Lower lobe of right lung (tissue), 2 donors: ENCODE data around the gene GRM7. TPM values are rescaled to one million over a fixed set of nuclear protein-coding genes. Genes with fewer than 3 reads are reported as not detected.

Experiments used
- ATAC-seq, 2 donors: fragments of 200-7000 bp; cut with Tn5 transposase; one replicate each; pipeline ENCODE4 v1.9.1; 2020 to 2022; ENCODE audit warnings: mild to moderate bottlenecking in 2 of 2, moderate library complexity in 2 of 2
- DNase-seq: peaks from one replicate; pipeline ENCODE4 v3.0.0-alpha.2; 2020
- H3K27ac ChIP-seq: fragments of 200-600 bp; one replicate; pipeline ENCODE4 v1.8.0; 2022
- H3K27me3 ChIP-seq: fragments of 200-600 bp; one replicate; pipeline ENCODE4 v1.8.0; 2022; ENCODE audit warnings: low read depth
- H3K36me3 ChIP-seq: fragments of 200-600 bp; one replicate; pipeline ENCODE4 v1.8.0; 2022; ENCODE audit warnings: mild to moderate bottlenecking
- H3K4me1 ChIP-seq: fragments of 200-600 bp; one replicate; pipeline ENCODE4 v1.8.0; 2022
- H3K4me3 ChIP-seq: fragments of 200-600 bp; one replicate; pipeline ENCODE4 v1.8.0; 2022; ENCODE audit warnings: mild to moderate bottlenecking
- H3K9me3 ChIP-seq: fragments of 200-600 bp; one replicate; pipeline ENCODE4 v1.8.0; 2022
- intact Hi-C: fragments of 100-400 bp; cut with DNase I; formaldehyde crosslinking; loops from one replicate; pipeline ENCODE4 v1.11.0; 2022
- total RNA-seq: library from RNA; stranded (reverse); fragmentation: NEBNext Ultra II Directional; extraction: Animal tissue kit (Norgen Biotek cat#: 25700); gene quantifications from one replicate; pipeline ENCODE4 v1.2.1, GENCODE V29; 2021
- TF ChIP-seq, protein P1 (sequence below): fragments of 200-600 bp; IDR thresholded peaks from one replicate; pipeline ENCODE4 v1.8.0; 2022; ENCODE audit warnings: antibody characterized with exemption, mild to moderate bottlenecking
- donor health status: DM: no; HTN: yes; CAD: no; lungs with severe emphysema.

GRM7 gene
- total RNA-seq, 1 donor from 2014 or later = 0.86 TPM

- Histone ChIP-seq H3K9me3 (no peaks in the 10 kb centered on the region), H3K27ac (no peak overlapping the region), H3K4me3 (no peak overlapping the region), H3K4me1 (no peaks in the 10 kb centered on the region), H3K36me3 (no peaks in the 10 kb centered on the region), H3K27me3 (no peaks in the 10 kb centered on the region)
- ATAC-seq = no peak
- intact Hi-C loops = no loop called here
- TF ChIP-seq, protein P1, sequence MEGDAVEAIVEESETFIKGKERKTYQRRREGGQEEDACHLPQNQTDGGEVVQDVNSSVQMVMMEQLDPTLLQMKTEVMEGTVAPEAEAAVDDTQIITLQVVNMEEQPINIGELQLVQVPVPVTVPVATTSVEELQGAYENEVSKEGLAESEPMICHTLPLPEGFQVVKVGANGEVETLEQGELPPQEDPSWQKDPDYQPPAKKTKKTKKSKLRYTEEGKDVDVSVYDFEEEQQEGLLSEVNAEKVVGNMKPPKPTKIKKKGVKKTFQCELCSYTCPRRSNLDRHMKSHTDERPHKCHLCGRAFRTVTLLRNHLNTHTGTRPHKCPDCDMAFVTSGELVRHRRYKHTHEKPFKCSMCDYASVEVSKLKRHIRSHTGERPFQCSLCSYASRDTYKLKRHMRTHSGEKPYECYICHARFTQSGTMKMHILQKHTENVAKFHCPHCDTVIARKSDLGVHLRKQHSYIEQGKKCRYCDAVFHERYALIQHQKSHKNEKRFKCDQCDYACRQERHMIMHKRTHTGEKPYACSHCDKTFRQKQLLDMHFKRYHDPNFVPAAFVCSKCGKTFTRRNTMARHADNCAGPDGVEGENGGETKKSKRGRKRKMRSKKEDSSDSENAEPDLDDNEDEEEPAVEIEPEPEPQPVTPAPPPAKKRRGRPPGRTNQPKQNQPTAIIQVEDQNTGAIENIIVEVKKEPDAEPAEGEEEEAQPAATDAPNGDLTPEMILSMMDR = no peak
- no peak for DNase-seq
Measured at GRCh38 chr3:7710284-7710683, 849.4 kb downstream of the GRM7 start.

- no peaks in the 10 kb centered on the region for H3K9me3 ChIP-seq
- no peaks in the 10 kb centered on the region for H3K4me1 ChIP-seq
- intact Hi-C loops = no loop called here
- no peaks in the 10 kb centered on the region for H3K36me3 ChIP-seq
- no peak overlapping the region for H3K27ac ChIP-seq
- TF ChIP-seq, protein P1 = no peak
- H3K27me3 ChIP-seq = no peaks in the 10 kb centered on the region
- no peak overlapping the region for H3K4me3 ChIP-seq
- ATAC-seq (no peak), DNase-seq (no peak)
Measured at GRCh38 chr3:7713724-7714123, 852.8 kb downstream of the GRM7 start.

GRCh38 chr3:7720649-7721297 lies 859.9 kb downstream of the GRM7 start:
- Histone ChIP-seq H3K4me1 (no peaks in the 10 kb centered on the region), H3K4me3 (no peak overlapping the region), H3K27me3 (no peaks in the 10 kb centered on the region), H3K36me3 (no peaks in the 10 kb centered on the region), H3K9me3 (no peaks in the 10 kb centered on the region), H3K27ac (no peak overlapping the region)
- no peak for DNase-seq
- no peak for ATAC-seq
- TF ChIP-seq, protein P1 = no peak
- intact Hi-C loops = no loop called here

DNA sequence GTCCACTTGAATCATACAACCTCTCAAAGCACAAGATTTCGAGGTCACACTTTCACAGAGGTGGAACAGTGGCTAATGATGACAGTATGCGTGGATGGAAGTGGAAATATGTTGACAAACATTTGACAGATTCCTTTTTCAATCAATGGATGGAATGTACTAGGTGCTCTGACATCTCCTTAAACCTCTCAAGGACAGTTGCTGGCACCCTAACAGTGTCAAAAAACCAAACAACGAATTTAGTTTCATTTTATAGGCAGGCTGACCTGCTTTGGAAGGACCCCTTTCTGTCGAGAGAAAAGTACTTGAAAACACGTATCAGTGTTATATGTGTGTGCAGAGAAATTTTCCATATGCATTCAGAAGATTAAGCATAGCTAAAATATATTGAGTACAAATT lies 861.0 kb downstream of the GRM7 start:
- TF ChIP-seq, protein P1 = no peak
- DNase-seq = no peak
- Histone ChIP-seq H3K27me3 (no peaks in the 10 kb centered on the region), H3K4me1 (no peaks in the 10 kb centered on the region), H3K36me3 (no peaks in the 10 kb centered on the region), H3K9me3 (no peaks in the 10 kb centered on the region), H3K27ac (no peak overlapping the region), H3K4me3 (no peak overlapping the region)
- ATAC-seq = no peak
- intact Hi-C loops = no loop called here

DNA sequence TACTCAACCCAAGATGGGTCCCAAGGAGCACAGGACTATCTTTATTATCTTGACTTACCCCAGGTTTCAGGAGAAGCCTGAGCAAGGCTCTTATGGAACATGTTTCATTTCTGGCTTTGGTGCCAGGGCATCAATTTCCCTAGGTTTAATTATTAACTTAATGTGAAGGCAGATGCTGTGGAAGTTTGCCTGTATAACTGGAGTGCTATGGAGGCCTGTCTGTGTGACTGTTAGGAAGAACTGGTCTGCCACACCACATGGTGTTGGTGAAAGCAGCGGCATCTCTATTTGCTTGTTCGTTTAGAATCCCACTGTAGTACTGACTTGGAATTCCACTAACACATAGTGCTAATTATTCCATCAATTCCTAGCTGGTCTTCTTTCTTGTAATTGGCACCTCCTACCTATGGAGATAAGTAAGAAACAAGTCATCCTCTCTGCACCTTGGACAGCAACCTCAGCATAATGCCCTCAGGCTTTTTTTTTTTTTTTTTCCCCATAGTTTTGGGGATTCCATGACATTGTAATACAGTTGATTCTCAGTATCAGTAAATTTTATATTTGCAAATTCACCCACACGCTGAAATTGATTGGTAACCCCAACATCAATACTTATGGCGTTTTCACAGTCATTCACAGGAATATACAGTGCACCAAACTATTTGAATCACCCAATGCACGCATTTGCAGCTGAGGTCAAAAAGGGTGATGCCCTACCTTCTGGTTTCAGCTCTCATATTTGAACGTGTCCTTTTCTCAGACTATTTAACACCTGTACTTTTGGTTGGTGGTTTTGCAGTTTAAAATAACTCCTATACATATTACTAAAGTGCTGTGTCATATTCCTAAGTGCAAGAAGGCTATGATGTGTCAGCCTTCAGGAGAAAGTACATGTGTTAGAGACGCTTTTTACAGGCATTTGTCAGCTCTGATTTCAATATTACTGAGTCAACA lies 867.9 kb downstream of the GRM7 start:
- no peak overlapping the region for H3K4me3 ChIP-seq
- TF ChIP-seq, protein P1 = no peak
- DNase-seq = no peak
- intact Hi-C loops = no loop called here
- H3K4me1 ChIP-seq = no peaks in the 10 kb centered on the region
- no peak for ATAC-seq
- no peaks in the 10 kb centered on the region for H3K36me3 ChIP-seq
- no peaks in the 10 kb centered on the region for H3K27me3 ChIP-seq
- no peaks in the 10 kb centered on the region for H3K9me3 ChIP-seq
- no peak overlapping the region for H3K27ac ChIP-seq
